AG09309 (cell line): ENCODE results near the gene CDH4.
"Not testable (repeated sequence)": the region's sequence is repeated elsewhere in the genome, so short reads cannot be mapped to it uniquely, and the experiment has no call there.

Source experiments
- DNase-seq: peaks from one replicate; pipeline ENCODE4 v3.0.0-alpha.2; 2010; ENCODE audit warnings: low read depth
- H3K4me3 ChIP-seq: 2 replicates; pipeline ENCODE4 v1.5.1; 2011; ENCODE audit warnings: mild to moderate bottlenecking, low read depth, low read length, moderate library complexity; ENCODE audit not compliant: control insufficient read depth
- TF ChIP-seq, protein P1 (sequence below): IDR thresholded peaks from 2 replicates; pipeline ENCODE4 v1.5.1; 2011; ENCODE audit warnings: mild to moderate bottlenecking, low read depth, low read length, inconsistent platforms; ENCODE audit not compliant: insufficient read depth, control insufficient read depth; ENCODE audit errors: missing control alignments

CDH4 gene

GRCh38 chr20:61979701-61980635 is 727.9 kb downstream of the CDH4 start:
- no peak overlapping the region for H3K4me3 ChIP-seq
- no peak for DNase-seq
- TF ChIP-seq, protein P1, sequence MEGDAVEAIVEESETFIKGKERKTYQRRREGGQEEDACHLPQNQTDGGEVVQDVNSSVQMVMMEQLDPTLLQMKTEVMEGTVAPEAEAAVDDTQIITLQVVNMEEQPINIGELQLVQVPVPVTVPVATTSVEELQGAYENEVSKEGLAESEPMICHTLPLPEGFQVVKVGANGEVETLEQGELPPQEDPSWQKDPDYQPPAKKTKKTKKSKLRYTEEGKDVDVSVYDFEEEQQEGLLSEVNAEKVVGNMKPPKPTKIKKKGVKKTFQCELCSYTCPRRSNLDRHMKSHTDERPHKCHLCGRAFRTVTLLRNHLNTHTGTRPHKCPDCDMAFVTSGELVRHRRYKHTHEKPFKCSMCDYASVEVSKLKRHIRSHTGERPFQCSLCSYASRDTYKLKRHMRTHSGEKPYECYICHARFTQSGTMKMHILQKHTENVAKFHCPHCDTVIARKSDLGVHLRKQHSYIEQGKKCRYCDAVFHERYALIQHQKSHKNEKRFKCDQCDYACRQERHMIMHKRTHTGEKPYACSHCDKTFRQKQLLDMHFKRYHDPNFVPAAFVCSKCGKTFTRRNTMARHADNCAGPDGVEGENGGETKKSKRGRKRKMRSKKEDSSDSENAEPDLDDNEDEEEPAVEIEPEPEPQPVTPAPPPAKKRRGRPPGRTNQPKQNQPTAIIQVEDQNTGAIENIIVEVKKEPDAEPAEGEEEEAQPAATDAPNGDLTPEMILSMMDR: no peak

DNA sequence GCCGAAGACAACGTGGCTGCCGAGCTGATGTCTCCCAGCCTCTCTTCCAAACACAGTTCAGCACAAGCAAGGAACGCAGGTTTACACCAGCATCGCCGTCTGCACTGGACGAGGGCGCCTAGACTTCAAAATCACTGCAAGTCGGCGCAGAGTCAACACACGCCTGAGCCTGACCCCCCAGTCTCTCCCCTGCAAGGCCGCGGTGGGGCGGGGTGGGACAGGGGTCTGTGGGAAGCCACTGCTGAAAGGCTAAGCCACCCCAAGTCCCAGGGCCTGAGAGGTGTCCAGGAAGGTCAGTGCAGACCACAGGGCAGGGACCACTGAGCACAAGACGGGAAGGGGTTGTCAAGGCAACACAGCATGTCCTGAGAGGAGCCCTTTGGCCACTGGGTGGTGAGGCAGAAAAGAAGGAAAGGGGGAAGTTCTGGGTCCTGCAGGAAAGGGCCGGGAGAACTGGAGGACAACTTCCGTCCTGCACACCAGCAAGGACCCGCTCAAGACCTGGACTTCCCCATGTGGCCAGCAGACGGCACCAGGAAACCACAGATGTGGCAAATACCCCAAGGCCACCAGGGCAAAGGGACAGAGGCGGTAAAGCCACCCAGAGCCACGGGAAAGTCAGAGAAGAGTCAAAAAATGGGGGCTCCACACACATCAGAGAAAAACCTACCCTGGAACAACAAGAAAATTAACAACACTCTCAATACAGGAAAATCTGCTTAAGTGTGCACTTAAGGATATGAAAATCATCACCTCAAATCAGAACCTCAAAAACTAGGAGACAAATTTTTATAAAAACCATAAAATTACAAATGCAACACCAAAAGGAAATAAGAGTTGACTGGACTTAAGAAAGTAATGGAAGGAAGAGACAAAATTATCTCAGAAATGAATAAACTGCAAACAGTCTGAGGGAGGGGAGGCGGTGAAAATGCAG is 728.9 kb downstream of the CDH4 start:
- no peak overlapping the region for H3K4me3 ChIP-seq
- DNase-seq: no peak
- TF ChIP-seq, protein P1: peak; percentile 54

GRCh38 chr20:61981691-61982090 is 729.6 kb downstream of the CDH4 start:
- not testable (repeated sequence) for H3K4me3 ChIP-seq, DNase-seq

GRCh38 chr20:61982191-61982950 is 730.3 kb downstream of the CDH4 start:
- DNase-seq: no peak
- H3K4me3 ChIP-seq: no peak overlapping the region
- TF ChIP-seq, protein P1: no peak

DNA sequence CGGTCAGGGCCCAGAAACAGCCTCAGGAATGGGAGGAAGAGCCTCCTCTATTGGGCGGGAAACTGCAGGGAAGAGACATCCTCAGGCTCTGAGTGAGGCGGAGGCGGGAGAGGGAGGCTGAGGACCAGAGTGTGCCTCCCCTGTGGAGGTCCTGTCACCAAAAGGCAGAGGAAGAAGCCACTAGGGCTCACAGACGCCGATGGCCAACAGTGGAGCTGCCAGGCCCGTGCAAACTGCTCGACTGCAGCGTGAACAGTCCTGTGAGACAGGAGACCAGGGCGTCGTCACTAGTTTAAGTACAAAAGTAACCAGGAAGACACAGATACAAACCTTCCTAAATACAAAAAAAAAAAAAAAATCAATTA is 730.9 kb downstream of the CDH4 start:
- TF ChIP-seq, protein P1: no peak
- no peak overlapping the region for H3K4me3 ChIP-seq
- no peak for DNase-seq

- no peak overlapping the region for H3K4me3 ChIP-seq
- DNase-seq: no peak
Measured at GRCh38 chr20:61983965-61984364, 731.9 kb downstream of the CDH4 start.

DNA sequence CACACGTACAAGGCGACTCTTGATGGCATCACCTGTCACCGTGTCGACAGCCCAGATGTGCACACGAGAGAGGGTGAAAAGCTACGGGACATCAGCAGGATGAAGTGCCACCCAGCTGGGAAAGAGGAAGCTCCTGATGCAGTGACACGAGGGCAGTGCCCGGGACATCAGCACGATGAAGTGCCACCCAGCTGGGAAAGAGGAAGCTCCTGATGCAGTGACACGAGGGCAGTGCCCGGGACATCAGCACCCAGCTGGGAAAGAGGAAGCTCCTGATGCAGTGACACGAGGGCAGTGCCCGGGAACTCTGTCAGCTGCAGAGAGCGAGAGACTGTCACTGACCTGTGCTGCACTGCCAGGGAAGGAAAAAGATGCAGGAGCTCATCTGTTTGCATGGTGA is 732.4 kb downstream of the CDH4 start:
- not testable (repeated sequence) for DNase-seq, H3K4me3 ChIP-seq

More at GRCh38 chr20:61983965-61984364, 731.9 kb downstream of the CDH4 start:
- TF ChIP-seq, protein P1: no peak
